HEK293 (cell line): ENCODE data around the gene TST.
A peak's percentile ranks its signal among the peaks of the same experiment; 100 is the strongest.

Experiments used
- CTCF ChIA-PET: fragments of 350-600 bp; formaldehyde crosslinking; extraction: SDS; loops from one replicate; lab custom pipeline; 2021; ENCODE audit warnings: antibody characterized with exemption; lab: Yijun Ruan, JAX
- POLR2A ChIA-PET: fragments of 300-600 bp; formaldehyde crosslinking; extraction: SDS; loops from one replicate; lab custom pipeline; 2020; ENCODE audit warnings: antibody characterized with exemption, inconsistent platforms; lab: Yijun Ruan, JAX
- H3K27ac ChIP-seq: fragments of 200-500 bp; sonication (Bioruptor generic); 2 replicates; pipeline ENCODE4 v1.5.1; 2014; ENCODE audit warnings: low read depth, low read length, control low read depth, inconsistent platforms; ENCODE audit errors: extremely low read depth
- H3K36me3 ChIP-seq, 2 experiments: fragments of 200-500 bp in 1 of 2; sonication (Bioruptor generic) in 1 of 2; 1 replicate in 1 of 2; 2 replicates in 1 of 2; pipeline ENCODE4 v1.5.1; 2014 to 2017; ENCODE audit warnings: inconsistent platforms in 2 of 2, low read length in 2 of 2; ENCODE audit not compliant: control insufficient read depth in 2 of 2, insufficient read depth in 1 of 2
- H3K4me1 ChIP-seq: fragments of 200-500 bp; sonication (Bioruptor generic); 2 replicates; pipeline ENCODE4 v1.5.1; 2014; ENCODE audit warnings: mild to moderate bottlenecking, low read length, inconsistent platforms; ENCODE audit not compliant: control insufficient read depth, insufficient read depth
- H3K4me3 ChIP-seq: 2 replicates; pipeline ENCODE4 v1.5.1; 2011; ENCODE audit warnings: low read depth, mild to moderate bottlenecking, control low read depth, low read length, moderate library complexity
- H3K9me3 ChIP-seq: fragments of 200-500 bp; sonication (Bioruptor generic); 2 replicates; pipeline ENCODE4 v1.5.1; 2014; ENCODE audit warnings: low read depth, low read length, inconsistent platforms; ENCODE audit not compliant: control insufficient read depth, insufficient read depth
- KLF9 ChIP-seq: fragments of 450-650 bp; formaldehyde crosslinking; IDR thresholded peaks from 2 replicates; pipeline ENCODE4 v1.5.1; 2016; ENCODE audit warnings: missing biosample characterization, missing genetic modification characterization, low read depth
- ZNF202 ChIP-seq: fragments of 450-650 bp; formaldehyde crosslinking; IDR thresholded peaks from 2 replicates; pipeline ENCODE4 v1.5.1; 2016; ENCODE audit warnings: missing biosample characterization, missing genetic modification characterization, borderline replicate concordance
- ZNF366 ChIP-seq: fragments of 450-650 bp; formaldehyde crosslinking; conservative IDR thresholded peaks from 2 replicates; pipeline ENCODE4 v1.5.1; 2016; ENCODE audit warnings: missing biosample characterization, missing genetic modification characterization
- ZNF600 ChIP-seq: fragments of 450-650 bp; formaldehyde crosslinking; IDR thresholded peaks from 2 replicates; pipeline ENCODE4 v1.5.1; 2016; ENCODE audit warnings: missing biosample characterization, missing genetic modification characterization
- ZNF777 ChIP-seq: fragments of 450-650 bp; formaldehyde crosslinking; IDR thresholded peaks from 2 replicates; pipeline ENCODE4 v1.5.1; 2017; ENCODE audit warnings: missing biosample characterization, missing genetic modification characterization, borderline replicate concordance
- TF ChIP-seq, protein P1 (sequence below): fragments of 450-650 bp; formaldehyde crosslinking; IDR thresholded peaks from 2 replicates; pipeline ENCODE4 v1.5.1; 2016; ENCODE audit warnings: missing biosample characterization, missing genetic modification characterization
- TF ChIP-seq, protein P2 (sequence below): IDR thresholded peaks from 2 replicates; pipeline ENCODE4 v1.6.1; 2011; ENCODE audit warnings: mild to moderate bottlenecking, low read depth, low read length, borderline replicate concordance
- TF ChIP-seq, protein P3 (sequence below): fragments of 450-650 bp; formaldehyde crosslinking; IDR thresholded peaks from 2 replicates; pipeline ENCODE4 v1.5.1; 2016; ENCODE audit warnings: missing biosample characterization, missing genetic modification characterization, borderline replicate concordance

The TST gene

DNA sequence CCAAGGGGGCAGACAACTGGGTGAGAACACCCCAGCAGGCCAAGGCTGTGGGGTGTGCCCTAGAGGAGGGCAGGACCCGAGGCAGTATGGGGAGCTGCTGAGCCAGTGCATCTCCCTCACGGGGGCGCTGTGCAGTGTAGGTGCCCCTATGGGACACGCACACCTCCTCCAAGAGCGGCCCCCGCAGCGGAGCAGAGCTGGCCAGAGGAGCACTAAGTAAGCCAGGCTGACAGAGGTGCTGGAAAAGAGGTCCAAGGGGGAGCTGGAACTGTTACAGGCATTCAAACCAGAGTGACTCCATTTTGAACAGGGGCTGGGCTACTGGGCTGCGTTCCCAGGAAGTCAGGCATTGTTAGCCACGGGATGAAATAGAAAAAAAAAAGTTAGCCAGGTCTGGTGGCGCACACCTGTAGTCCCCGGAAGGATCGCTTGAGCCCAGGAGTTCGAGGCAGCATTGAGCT is 41.8 kb downstream of the TST start (continued):
- TF ChIP-seq, protein P1, sequence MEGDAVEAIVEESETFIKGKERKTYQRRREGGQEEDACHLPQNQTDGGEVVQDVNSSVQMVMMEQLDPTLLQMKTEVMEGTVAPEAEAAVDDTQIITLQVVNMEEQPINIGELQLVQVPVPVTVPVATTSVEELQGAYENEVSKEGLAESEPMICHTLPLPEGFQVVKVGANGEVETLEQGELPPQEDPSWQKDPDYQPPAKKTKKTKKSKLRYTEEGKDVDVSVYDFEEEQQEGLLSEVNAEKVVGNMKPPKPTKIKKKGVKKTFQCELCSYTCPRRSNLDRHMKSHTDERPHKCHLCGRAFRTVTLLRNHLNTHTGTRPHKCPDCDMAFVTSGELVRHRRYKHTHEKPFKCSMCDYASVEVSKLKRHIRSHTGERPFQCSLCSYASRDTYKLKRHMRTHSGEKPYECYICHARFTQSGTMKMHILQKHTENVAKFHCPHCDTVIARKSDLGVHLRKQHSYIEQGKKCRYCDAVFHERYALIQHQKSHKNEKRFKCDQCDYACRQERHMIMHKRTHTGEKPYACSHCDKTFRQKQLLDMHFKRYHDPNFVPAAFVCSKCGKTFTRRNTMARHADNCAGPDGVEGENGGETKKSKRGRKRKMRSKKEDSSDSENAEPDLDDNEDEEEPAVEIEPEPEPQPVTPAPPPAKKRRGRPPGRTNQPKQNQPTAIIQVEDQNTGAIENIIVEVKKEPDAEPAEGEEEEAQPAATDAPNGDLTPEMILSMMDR (tag by site-specific recombination): peak; percentile 46
- TF ChIP-seq KLF9 (tag by site-specific recombination): 0 out of 2 replicates have a peak, but pooled peaks have one; percentile 10

DNA sequence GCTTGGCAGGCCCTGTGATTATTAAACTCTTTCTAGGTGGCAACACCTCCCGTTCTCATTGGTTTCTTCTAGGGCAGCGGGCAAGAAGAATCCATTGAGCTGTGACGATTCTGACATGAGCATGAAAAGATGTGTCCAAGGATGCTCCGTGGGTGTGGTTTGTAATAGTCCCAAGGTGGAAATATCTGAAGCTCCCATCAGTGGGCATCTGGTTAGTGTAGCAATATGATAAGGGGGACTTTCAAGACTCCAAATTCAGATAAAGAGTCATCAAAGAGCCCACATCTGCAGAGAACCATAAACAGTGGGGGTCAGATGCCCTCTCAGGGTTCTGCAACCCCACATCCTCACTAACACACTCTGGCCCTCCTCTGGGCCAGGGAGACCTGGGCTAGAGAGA is 42.6 kb downstream of the TST start:
- TF ChIP-seq ZNF600 (tag by site-specific recombination): no peak
- TF ChIP-seq, protein P2, sequence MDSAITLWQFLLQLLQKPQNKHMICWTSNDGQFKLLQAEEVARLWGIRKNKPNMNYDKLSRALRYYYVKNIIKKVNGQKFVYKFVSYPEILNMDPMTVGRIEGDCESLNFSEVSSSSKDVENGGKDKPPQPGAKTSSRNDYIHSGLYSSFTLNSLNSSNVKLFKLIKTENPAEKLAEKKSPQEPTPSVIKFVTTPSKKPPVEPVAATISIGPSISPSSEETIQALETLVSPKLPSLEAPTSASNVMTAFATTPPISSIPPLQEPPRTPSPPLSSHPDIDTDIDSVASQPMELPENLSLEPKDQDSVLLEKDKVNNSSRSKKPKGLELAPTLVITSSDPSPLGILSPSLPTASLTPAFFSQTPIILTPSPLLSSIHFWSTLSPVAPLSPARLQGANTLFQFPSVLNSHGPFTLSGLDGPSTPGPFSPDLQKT: no peak
- ChIA-PET POLR2A (interaction anchor here (0.7 kb wide), 1 partner anchor 13 kb away, joined by 10 read pairs; no protein-coding TSS in a partner anchor), CTCF (interaction anchor here (0.6 to 10.3 kb wide), 20 partner anchors 8 to 430 kb away, joined by 3 to 104 read pairs (median 4); partner anchors contain the start of gene KCTD17)
- H3K27ac ChIP-seq: no peak overlapping the region
- no peaks in the 10 kb centered on the region for H3K9me3 ChIP-seq
- no peak overlapping the region for H3K4me3 ChIP-seq
- H3K36me3 ChIP-seq: no peaks in the 10 kb centered on the region
- H3K4me1 ChIP-seq: no peaks in the 10 kb centered on the region

DNA sequence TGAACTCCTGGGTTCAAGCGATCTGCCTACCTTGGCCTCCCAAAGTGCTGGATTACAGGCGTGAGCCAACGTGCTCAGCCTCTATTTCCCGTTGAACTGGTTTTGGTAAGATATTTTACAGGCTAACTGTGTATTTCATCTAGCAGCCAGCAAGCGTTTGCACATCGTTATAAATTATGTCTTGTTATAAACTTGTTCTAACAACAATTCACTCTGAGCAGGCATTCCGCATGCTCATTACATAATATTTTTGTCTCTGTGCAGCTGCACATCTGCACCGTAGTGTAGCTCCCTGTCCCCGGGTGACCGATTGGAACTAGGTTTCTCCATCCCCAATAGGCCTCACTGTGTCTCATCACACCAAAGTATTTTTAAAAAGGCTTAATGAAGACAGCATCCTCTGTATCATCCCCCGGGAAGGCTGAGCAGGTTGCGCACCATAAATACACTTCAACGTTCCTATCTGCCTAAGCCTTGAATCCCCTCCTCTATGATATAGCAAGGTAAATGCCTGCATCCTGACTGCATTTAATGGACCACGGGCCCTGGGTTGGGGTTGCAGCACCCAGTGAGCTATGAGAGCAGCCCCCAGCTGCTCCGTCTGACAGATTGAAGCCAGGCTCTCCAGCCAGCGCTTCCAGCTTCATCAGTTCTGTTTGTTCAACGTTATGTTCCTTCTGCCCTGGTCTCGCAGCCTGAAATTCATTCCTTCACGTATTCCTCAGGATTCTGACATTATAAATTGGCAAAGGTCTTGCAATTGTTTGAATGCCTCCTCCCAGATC is 47.7 kb downstream of the TST start:
- Histone ChIP-seq H3K4me1 (no peaks in the 10 kb centered on the region), H3K36me3 (no peaks in the 10 kb centered on the region), H3K9me3 (no peaks in the 10 kb centered on the region), H3K27ac (no peak overlapping the region), H3K4me3 (no peak overlapping the region)
- TF ChIP-seq ZNF777 (tag by site-specific recombination): no peak
- ChIA-PET CTCF (interaction anchor here (1.3 to 5.9 kb wide), 2 partner anchors 115 to 190 kb away, joined by 5 to 38 read pairs; no protein-coding TSS in a partner anchor), POLR2A (no interaction called here)

DNA sequence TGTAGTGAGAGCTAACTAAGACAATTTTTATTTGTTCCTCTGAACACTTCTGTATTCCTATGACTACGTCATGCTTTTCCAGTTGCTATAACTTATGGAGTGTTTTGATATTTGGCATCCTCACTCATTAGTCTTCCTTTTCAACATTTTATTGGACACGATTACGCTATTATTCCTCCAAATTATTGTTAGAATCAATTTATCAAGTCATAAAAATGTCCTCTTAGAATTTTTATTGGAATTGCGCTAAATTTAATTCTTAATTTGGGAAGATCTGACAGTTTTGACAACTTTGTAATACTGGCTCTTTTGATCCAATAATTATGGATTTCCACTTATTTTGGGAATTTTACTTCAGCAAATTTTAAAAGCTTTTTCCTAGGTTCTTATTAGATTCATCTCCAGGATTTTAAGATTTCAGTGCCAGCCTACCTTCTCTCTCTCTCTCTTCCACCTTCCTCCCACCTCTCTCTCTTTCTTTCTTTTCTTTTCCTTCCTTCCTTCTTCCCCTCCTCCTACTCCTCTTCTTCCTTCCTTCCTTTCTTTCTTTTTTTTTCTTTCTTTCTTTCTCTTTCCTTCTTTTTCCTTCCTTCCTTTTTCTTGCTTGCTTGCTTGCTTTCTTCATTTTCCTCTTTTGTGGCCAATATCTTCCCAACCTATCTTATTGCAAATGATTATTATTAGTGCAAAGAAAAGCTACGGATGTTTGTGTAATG is 50.8 kb downstream of the TST start:
- TF ChIP-seq ZNF366 (tag by site-specific recombination) (peak; percentile 69), ZNF202 (no peak)
- TF ChIP-seq, protein P3, sequence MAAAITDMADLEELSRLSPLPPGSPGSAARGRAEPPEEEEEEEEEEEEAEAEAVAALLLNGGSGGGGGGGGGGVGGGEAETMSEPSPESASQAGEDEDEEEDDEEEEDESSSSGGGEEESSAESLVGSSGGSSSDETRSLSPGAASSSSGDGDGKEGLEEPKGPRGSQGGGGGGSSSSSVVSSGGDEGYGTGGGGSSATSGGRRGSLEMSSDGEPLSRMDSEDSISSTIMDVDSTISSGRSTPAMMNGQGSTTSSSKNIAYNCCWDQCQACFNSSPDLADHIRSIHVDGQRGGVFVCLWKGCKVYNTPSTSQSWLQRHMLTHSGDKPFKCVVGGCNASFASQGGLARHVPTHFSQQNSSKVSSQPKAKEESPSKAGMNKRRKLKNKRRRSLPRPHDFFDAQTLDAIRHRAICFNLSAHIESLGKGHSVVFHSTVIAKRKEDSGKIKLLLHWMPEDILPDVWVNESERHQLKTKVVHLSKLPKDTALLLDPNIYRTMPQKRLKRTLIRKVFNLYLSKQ (tag by site-specific recombination): no peak
- no peaks in the 10 kb centered on the region for H3K4me1 ChIP-seq

More for the DNA sequence above, 50.8 kb downstream of the TST start:
- H3K4me3 ChIP-seq: no peak overlapping the region
- no peak overlapping the region for H3K27ac ChIP-seq
- POLR2A ChIA-PET: no interaction called here
- CTCF ChIA-PET: interaction anchor here (0.6 to 5.9 kb wide), 4 partner anchors 9 to 154 kb away, joined by 3 to 38 read pairs (median 8); no protein-coding TSS in a partner anchor
- H3K9me3 ChIP-seq: no peaks in the 10 kb centered on the region
- H3K36me3 ChIP-seq: no peaks in the 10 kb centered on the region
